Measurements from ENCODE around the gene RAMP1.

GRCh38 chr2:237861875-237862527 is 2.6 kb downstream of the RAMP1 start:
- TF ChIP-seq CTCF (IDR thresholded peaks at IDR 0.05) = no peak
- TF ChIP-seq POLR2A (IDR thresholded peaks at IDR 0.05) = no peak

All from prostate gland (tissue), 2 donors.